ENCODE results near the gene ARID1B.
A peak's percentile ranks its signal among the peaks of the same experiment; 100 is the strongest.

Gene ARID1B

DNA sequence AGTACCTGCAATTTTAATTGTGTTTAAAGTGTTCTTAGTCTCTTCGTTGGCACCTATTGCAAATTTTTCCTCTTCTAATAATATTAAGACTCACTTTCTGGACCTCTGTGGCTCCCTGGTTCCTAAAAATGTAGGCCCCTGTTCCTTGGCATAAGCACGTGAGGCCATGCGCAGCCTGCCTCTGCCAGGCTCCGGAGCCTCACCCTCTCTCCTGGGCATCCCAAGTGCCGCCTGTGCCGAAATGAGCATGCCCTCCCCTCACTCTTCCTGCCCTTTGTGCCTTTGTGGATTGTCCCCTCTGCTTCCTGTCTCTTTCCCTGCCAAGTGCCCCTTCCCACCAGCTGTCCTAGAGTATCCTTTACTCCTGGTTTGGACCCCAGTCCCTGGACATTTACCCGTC, 300.1 kb downstream of the ARID1B start:
- ChIA-PET CTCF (interaction anchor here (0.9 kb wide), 1 partner anchor 41 kb away, joined by 3 read pairs; no protein-coding TSS in a partner anchor), POLR2A (no interaction called here)
- H3K27ac ChIP-seq (ENCODE audit: insufficient read depth in 1 of 2, low read depth in 1 of 2, low read length in 2 of 2, poor library complexity in 1 of 2, severe bottlenecking in 2 of 2): no peak overlapping the region
- H3K4me1 ChIP-seq (ENCODE audit: control extremely low read depth in 1 of 4, control insufficient read depth in 4 of 4, insufficient read depth in 4 of 4, low read length in 3 of 4): peaks cover 7 to 30% (median 14%) of the 10 kb centered on the region in 4 experiments
- no peak for DNase-seq
- H3K27me3 ChIP-seq (replicated peaks in 2 of 5; ENCODE audit: control insufficient read depth in 4 of 5, insufficient read depth in 5 of 5, low read length in 4 of 5): no peaks in the 10 kb centered on the region
- peaks cover 2 to 6% (median 3%) of the 10 kb centered on the region in 4 experiments for H3K36me3 ChIP-seq (ENCODE audit: control insufficient read depth in 4 of 4, insufficient read depth in 4 of 4, low read length in 3 of 4)
- H3K4me3 ChIP-seq (ENCODE audit: control insufficient read depth in 1 of 7, extremely low read depth in 1 of 7, insufficient read depth in 4 of 7, low read depth in 2 of 7, low read length in 6 of 7): no peak overlapping the region
- no peaks in the 10 kb centered on the region for H3K9me3 ChIP-seq (ENCODE audit: control extremely low read depth in 1 of 5, control insufficient read depth in 4 of 5, insufficient read depth in 2 of 5, low read depth in 1 of 5, low read length in 4 of 5)
- 98% methylated on average over 5 of the region's 7 CpGs for WGBS (ENCODE audit: insufficient coverage)

DNA sequence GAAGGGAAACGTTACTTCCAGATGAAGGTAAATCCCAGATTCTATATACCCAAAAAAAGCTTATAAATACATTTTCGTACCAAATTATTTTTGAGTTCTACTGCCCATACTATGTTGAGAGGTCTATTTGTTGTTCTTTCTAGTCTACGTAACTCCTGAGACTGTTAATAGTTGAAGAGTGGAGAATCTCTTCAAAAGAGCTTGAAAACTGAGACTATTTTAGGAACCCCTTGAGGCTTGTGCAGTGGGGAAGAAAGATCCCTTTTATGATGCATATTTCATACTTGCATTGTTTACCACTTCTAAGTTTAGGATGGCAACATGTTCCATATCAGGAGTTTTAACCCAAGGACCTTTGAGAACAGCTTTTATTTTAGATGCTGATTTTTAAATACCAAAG, 301.1 kb downstream of the ARID1B start:
- no peak for DNase-seq
- no peaks in the 10 kb centered on the region for H3K9me3 ChIP-seq (ENCODE audit: control extremely low read depth in 1 of 5, control insufficient read depth in 4 of 5, insufficient read depth in 2 of 5, low read depth in 1 of 5, low read length in 4 of 5)
- whole genome bisulfite sequencing (ENCODE audit: insufficient coverage): 100% methylated on average over 1 of the region's 3 CpGs
- CTCF ChIA-PET: interaction anchor here (0.8 to 2.5 kb wide), 6 partner anchors 9 to 46 kb away, joined by 3 to 10 read pairs (median 4); no protein-coding TSS in a partner anchor
- POLR2A ChIA-PET: no interaction called here
- peaks cover 11 to 30% (median 14%) of the 10 kb centered on the region in 4 experiments for H3K4me1 ChIP-seq (ENCODE audit: control extremely low read depth in 1 of 4, control insufficient read depth in 4 of 4, insufficient read depth in 4 of 4, low read length in 3 of 4)
- peaks cover 0 to 6% (median 3%) of the 10 kb centered on the region in 4 experiments for H3K36me3 ChIP-seq (ENCODE audit: control insufficient read depth in 4 of 4, insufficient read depth in 4 of 4, low read length in 3 of 4)
- H3K4me3 ChIP-seq (ENCODE audit: control insufficient read depth in 1 of 7, extremely low read depth in 1 of 7, insufficient read depth in 4 of 7, low read depth in 2 of 7, low read length in 6 of 7): no peak overlapping the region
- H3K27me3 ChIP-seq (replicated peaks in 2 of 5; ENCODE audit: control insufficient read depth in 4 of 5, insufficient read depth in 5 of 5, low read length in 4 of 5): no peaks in the 10 kb centered on the region
- H3K27ac ChIP-seq (ENCODE audit: insufficient read depth in 1 of 2, low read depth in 1 of 2, low read length in 2 of 2, poor library complexity in 1 of 2, severe bottlenecking in 2 of 2): no peak overlapping the region

DNA sequence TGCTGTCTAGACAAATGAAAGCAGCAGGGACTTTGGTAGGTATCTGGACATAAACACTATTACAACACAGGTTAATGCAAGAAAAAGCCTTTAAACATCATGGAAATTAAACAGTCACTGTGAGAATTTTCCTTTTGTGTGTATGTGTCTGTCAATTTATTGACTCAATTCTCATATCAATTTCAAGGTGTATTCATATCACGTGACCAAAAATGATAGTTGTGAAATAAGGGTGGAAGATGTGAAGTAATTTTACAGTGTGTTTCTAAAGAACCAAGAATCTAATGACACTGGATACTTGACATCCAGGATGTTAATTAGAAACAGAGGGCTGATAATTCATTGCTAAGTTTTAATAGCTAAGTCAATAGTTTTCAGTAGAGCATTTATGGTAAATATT, 302.1 kb downstream of the ARID1B start:
- H3K36me3 ChIP-seq (ENCODE audit: control insufficient read depth in 4 of 4, insufficient read depth in 4 of 4, low read length in 3 of 4): peaks cover 0 to 2% (median 0%) of the 10 kb centered on the region in 4 experiments
- WGBS (ENCODE audit: insufficient coverage): no CpG with 5 or more reads among the region's 1 CpG
- POLR2A ChIA-PET: no interaction called here
- H3K4me1 ChIP-seq (ENCODE audit: control extremely low read depth in 1 of 4, control insufficient read depth in 4 of 4, insufficient read depth in 4 of 4, low read length in 3 of 4): peaks cover 11 to 30% (median 14%) of the 10 kb centered on the region in 4 experiments
- peak overlapping the region; percentile 17 to 58 for H3K27ac ChIP-seq (ENCODE audit: insufficient read depth in 1 of 2, low read depth in 1 of 2, low read length in 2 of 2, poor library complexity in 1 of 2, severe bottlenecking in 2 of 2)
- CTCF ChIA-PET: interaction anchor here (1.0 to 2.5 kb wide), 5 partner anchors 8 to 45 kb away, joined by 3 to 10 read pairs (median 6); no protein-coding TSS in a partner anchor
- no peaks in the 10 kb centered on the region for H3K27me3 ChIP-seq (replicated peaks in 2 of 5; ENCODE audit: control insufficient read depth in 4 of 5, insufficient read depth in 5 of 5, low read length in 4 of 5)
- H3K4me3 ChIP-seq (ENCODE audit: control insufficient read depth in 1 of 7, extremely low read depth in 1 of 7, insufficient read depth in 4 of 7, low read depth in 2 of 7, low read length in 6 of 7): no peak overlapping the region
- no peaks in the 10 kb centered on the region for H3K9me3 ChIP-seq (ENCODE audit: control extremely low read depth in 1 of 5, control insufficient read depth in 4 of 5, insufficient read depth in 2 of 5, low read depth in 1 of 5, low read length in 4 of 5)
- no peak for DNase-seq

DNA sequence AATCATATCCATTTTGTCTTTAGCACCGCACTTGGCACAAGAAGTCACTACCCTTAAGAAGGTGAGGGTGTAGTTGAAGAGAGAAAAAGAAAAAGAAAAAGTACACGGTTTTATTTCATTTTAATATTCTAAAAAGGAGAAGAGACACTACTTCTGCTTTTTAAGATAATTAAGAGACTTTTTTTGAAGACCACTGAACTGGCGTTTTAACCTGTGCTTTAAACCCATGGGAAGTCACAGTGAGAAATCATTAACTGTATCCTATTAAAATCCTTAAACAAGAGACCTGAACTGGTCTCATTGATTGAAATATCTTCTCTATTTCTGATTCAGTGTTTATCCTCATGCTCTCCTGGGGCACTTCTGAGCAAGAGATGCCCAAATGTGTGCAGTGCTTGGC, 302.6 kb downstream of the ARID1B start:
- Histone ChIP-seq H3K36me3 (ENCODE audit: control insufficient read depth in 4 of 4, insufficient read depth in 4 of 4, low read length in 3 of 4) (peaks cover 0 to 6% (median 2%) of the 10 kb centered on the region in 4 experiments), H3K4me3 (ENCODE audit: control insufficient read depth in 1 of 7, extremely low read depth in 1 of 7, insufficient read depth in 4 of 7, low read depth in 2 of 7, low read length in 6 of 7) (no peak overlapping the region), H3K4me1 (ENCODE audit: control extremely low read depth in 1 of 4, control insufficient read depth in 4 of 4, insufficient read depth in 4 of 4, low read length in 3 of 4) (peaks cover 11 to 30% (median 14%) of the 10 kb centered on the region in 4 experiments), H3K27ac (ENCODE audit: insufficient read depth in 1 of 2, low read depth in 1 of 2, low read length in 2 of 2, poor library complexity in 1 of 2, severe bottlenecking in 2 of 2) (peak overlapping the region; percentile 17 to 58), H3K27me3 (replicated peaks in 2 of 5; ENCODE audit: control insufficient read depth in 4 of 5, insufficient read depth in 5 of 5, low read length in 4 of 5) (no peaks in the 10 kb centered on the region), H3K9me3 (ENCODE audit: control extremely low read depth in 1 of 5, control insufficient read depth in 4 of 5, insufficient read depth in 2 of 5, low read depth in 1 of 5, low read length in 4 of 5) (no peaks in the 10 kb centered on the region)
- WGBS (ENCODE audit: insufficient coverage): no CpG with 5 or more reads among the region's 3 CpGs
- DNase-seq: peak in 2 of 3 donors; percentile 55 to 62
- ChIA-PET POLR2A (no interaction called here), CTCF (interaction anchor here (1.0 to 2.5 kb wide), 5 partner anchors 8 to 45 kb away, joined by 3 to 10 read pairs (median 6); no protein-coding TSS in a partner anchor)

DNA sequence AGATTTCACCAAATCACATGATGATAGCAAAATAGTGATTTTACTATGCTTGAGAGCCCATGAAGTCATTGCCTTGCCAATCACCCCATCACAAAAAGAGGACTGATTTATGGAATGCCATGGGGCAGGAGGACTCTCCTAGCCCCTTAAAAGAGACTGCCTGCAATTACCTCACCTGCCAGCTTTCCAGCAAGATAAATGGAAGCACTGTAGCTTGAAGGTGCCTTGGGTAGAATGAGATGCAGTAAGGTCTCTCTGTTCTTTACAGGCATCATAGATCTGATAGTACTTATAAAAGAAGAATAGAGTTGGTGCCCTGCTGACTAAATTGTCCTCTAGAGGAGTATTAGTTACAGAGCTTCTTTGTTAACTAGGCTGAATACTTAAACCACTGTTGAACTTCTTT, 303.8 kb downstream of the ARID1B start:
- DNase-seq: no peak
- Histone ChIP-seq H3K27me3 (replicated peaks in 2 of 5; ENCODE audit: control insufficient read depth in 4 of 5, insufficient read depth in 5 of 5, low read length in 4 of 5) (no peaks in the 10 kb centered on the region), H3K4me1 (ENCODE audit: control extremely low read depth in 1 of 4, control insufficient read depth in 4 of 4, insufficient read depth in 4 of 4, low read length in 3 of 4) (peaks cover 8 to 26% (median 14%) of the 10 kb centered on the region in 4 experiments), H3K36me3 (ENCODE audit: control insufficient read depth in 4 of 4, insufficient read depth in 4 of 4, low read length in 3 of 4) (peaks cover 0 to 16% (median 8%) of the 10 kb centered on the region in 4 experiments), H3K4me3 (ENCODE audit: control insufficient read depth in 1 of 7, extremely low read depth in 1 of 7, insufficient read depth in 4 of 7, low read depth in 2 of 7, low read length in 6 of 7) (no peak overlapping the region), H3K9me3 (ENCODE audit: control extremely low read depth in 1 of 5, control insufficient read depth in 4 of 5, insufficient read depth in 2 of 5, low read depth in 1 of 5, low read length in 4 of 5) (no peaks in the 10 kb centered on the region), H3K27ac (ENCODE audit: insufficient read depth in 1 of 2, low read depth in 1 of 2, low read length in 2 of 2, poor library complexity in 1 of 2, severe bottlenecking in 2 of 2) (no peak overlapping the region)
- ChIA-PET CTCF (interaction anchor here (0.6 to 3.2 kb wide), 5 partner anchors 9 to 58 kb away, joined by 3 to 11 read pairs (median 6); no protein-coding TSS in a partner anchor), POLR2A (no interaction called here)

- POLR2A ChIA-PET: no interaction called here
- WGBS (ENCODE audit: insufficient coverage): 76% methylated on average over 5 of the region's 7 CpGs
- Histone ChIP-seq H3K27me3 (replicated peaks in 2 of 5; ENCODE audit: control insufficient read depth in 4 of 5, insufficient read depth in 5 of 5, low read length in 4 of 5) (no peaks in the 10 kb centered on the region), H3K27ac (ENCODE audit: insufficient read depth in 1 of 2, low read depth in 1 of 2, low read length in 2 of 2, poor library complexity in 1 of 2, severe bottlenecking in 2 of 2) (no peak overlapping the region), H3K4me3 (ENCODE audit: control insufficient read depth in 1 of 7, extremely low read depth in 1 of 7, insufficient read depth in 4 of 7, low read depth in 2 of 7, low read length in 6 of 7) (no peak overlapping the region), H3K4me1 (ENCODE audit: control extremely low read depth in 1 of 4, control insufficient read depth in 4 of 4, insufficient read depth in 4 of 4, low read length in 3 of 4) (peaks cover 5 to 25% (median 12%) of the 10 kb centered on the region in 4 experiments), H3K9me3 (ENCODE audit: control extremely low read depth in 1 of 5, control insufficient read depth in 4 of 5, insufficient read depth in 2 of 5, low read depth in 1 of 5, low read length in 4 of 5) (no peaks in the 10 kb centered on the region), H3K36me3 (ENCODE audit: control insufficient read depth in 4 of 4, insufficient read depth in 4 of 4, low read length in 3 of 4) (peaks cover 5 to 32% (median 18%) of the 10 kb centered on the region in 4 experiments)
- DNase-seq: no peak
- CTCF ChIA-PET: interaction anchor here (3.2 kb wide), 1 partner anchor 12 kb away, joined by 11 read pairs; no protein-coding TSS in a partner anchor
These were observed 306.2 kb downstream of the ARID1B start for GRCh38 chr6:157083343-157083742.

GRCh38 chr6:157086632-157087031, 309.5 kb downstream of the ARID1B start:
- Histone ChIP-seq H3K4me3 (ENCODE audit: control insufficient read depth in 1 of 7, extremely low read depth in 1 of 7, insufficient read depth in 4 of 7, low read depth in 2 of 7, low read length in 6 of 7) (no peak overlapping the region), H3K36me3 (ENCODE audit: control insufficient read depth in 4 of 4, insufficient read depth in 4 of 4, low read length in 3 of 4) (peaks cover 8 to 47% (median 28%) of the 10 kb centered on the region in 4 experiments), H3K4me1 (ENCODE audit: control extremely low read depth in 1 of 4, control insufficient read depth in 4 of 4, insufficient read depth in 4 of 4, low read length in 3 of 4) (peaks cover 0 to 18% (median 4%) of the 10 kb centered on the region in 4 experiments), H3K9me3 (ENCODE audit: control extremely low read depth in 1 of 5, control insufficient read depth in 4 of 5, insufficient read depth in 2 of 5, low read depth in 1 of 5, low read length in 4 of 5) (no peaks in the 10 kb centered on the region), H3K27me3 (replicated peaks in 2 of 5; ENCODE audit: control insufficient read depth in 4 of 5, insufficient read depth in 5 of 5, low read length in 4 of 5) (no peaks in the 10 kb centered on the region), H3K27ac (ENCODE audit: insufficient read depth in 1 of 2, low read depth in 1 of 2, low read length in 2 of 2, poor library complexity in 1 of 2, severe bottlenecking in 2 of 2) (no peak overlapping the region)
- DNase-seq: no peak
- no CpG with 5 or more reads among the region's 6 CpGs for WGBS (ENCODE audit: insufficient coverage)
- CTCF ChIA-PET: interaction anchor here (1.0 to 2.8 kb wide), 5 partner anchors 8 to 42 kb away, joined by 3 to 10 read pairs (median 5); no protein-coding TSS in a partner anchor
- POLR2A ChIA-PET: no interaction called here
